ENCODE data around the gene UMOD. TPM values are rescaled to one million over a fixed set of nuclear protein-coding genes. Genes with fewer than 3 reads are reported as not detected.

The UMOD gene
- polyA plus RNA-seq: not detected

GRCh38 chr16:20352615-20353014 lies at the start of gene UMOD:
UMOD (minus strand) TSS chr16:20352715; CDS start chr16:20350737, 1,978 bp downstream.
- WGBS, 2 donors: 64 to 78% methylated on average over 2 of the region's 2 CpGs
- Histone ChIP-seq H3K27ac (ENCODE audit: low read depth in 2 of 2, low read length in 1 of 2) (no peak within 1 kb of the TSS), H3K4me1 (ENCODE audit: control insufficient read depth in 2 of 2, insufficient read depth in 2 of 2, low read length in 1 of 2) (peaks cover 0 to 6% of the 10 kb centered on the region in 2 donors), H3K36me3 (ENCODE audit: control insufficient read depth in 2 of 2, insufficient read depth in 2 of 2, low read length in 1 of 2) (no peaks in the 10 kb centered on the region), H3K4me3 (ENCODE audit: low read depth in 1 of 2, low read length in 2 of 2) (no peak within 1 kb of the TSS), H3K27me3 (ENCODE audit: control insufficient read depth in 1 of 2, insufficient read depth in 2 of 2, low read length in 2 of 2) (no peaks in the 10 kb centered on the region), H3K9me3 (ENCODE audit: control insufficient read depth in 2 of 2, insufficient read depth in 1 of 2, low read depth in 1 of 2, low read length in 1 of 2) (peaks cover 0 to 2% of the 10 kb centered on the region in 2 donors)

GRCh38 chr16:20401475-20402016 lies 49.0 kb upstream of the UMOD start:
- 60% methylated on average over 8 of the region's 8 CpGs for WGBS, 2 donors
- no peaks in the 10 kb centered on the region for H3K4me1 ChIP-seq (ENCODE audit: control insufficient read depth in 2 of 2, insufficient read depth in 2 of 2, low read length in 1 of 2)

GRCh38 chr16:20401066-20401465 lies 48.6 kb upstream of the UMOD start:
- Histone ChIP-seq H3K4me1 (ENCODE audit: control insufficient read depth in 2 of 2, insufficient read depth in 2 of 2, low read length in 1 of 2) (no peaks in the 10 kb centered on the region), H3K9me3 (ENCODE audit: control insufficient read depth in 2 of 2, insufficient read depth in 1 of 2, low read depth in 1 of 2, low read length in 1 of 2) (peaks cover 0 to 2% of the 10 kb centered on the region in 2 donors), H3K4me3 (ENCODE audit: low read depth in 1 of 2, low read length in 2 of 2) (no peak overlapping the region), H3K27me3 (ENCODE audit: control insufficient read depth in 1 of 2, insufficient read depth in 2 of 2, low read length in 2 of 2) (no peaks in the 10 kb centered on the region), H3K27ac (ENCODE audit: low read depth in 2 of 2, low read length in 1 of 2) (no peak overlapping the region), H3K36me3 (ENCODE audit: control insufficient read depth in 2 of 2, insufficient read depth in 2 of 2, low read length in 1 of 2) (no peaks in the 10 kb centered on the region)
- WGBS, 2 donors: 29 to 35% methylated on average over 2 of the region's 2 CpGs

More at GRCh38 chr16:20401475-20402016, 49.0 kb upstream of the UMOD start:
- Histone ChIP-seq H3K36me3 (ENCODE audit: control insufficient read depth in 2 of 2, insufficient read depth in 2 of 2, low read length in 1 of 2) (no peaks in the 10 kb centered on the region), H3K27ac (ENCODE audit: low read depth in 2 of 2, low read length in 1 of 2) (no peak overlapping the region), H3K9me3 (ENCODE audit: control insufficient read depth in 2 of 2, insufficient read depth in 1 of 2, low read depth in 1 of 2, low read length in 1 of 2) (peaks cover 0 to 2% of the 10 kb centered on the region in 2 donors), H3K27me3 (ENCODE audit: control insufficient read depth in 1 of 2, insufficient read depth in 2 of 2, low read length in 2 of 2) (no peaks in the 10 kb centered on the region), H3K4me3 (ENCODE audit: low read depth in 1 of 2, low read length in 2 of 2) (no peak overlapping the region)

GRCh38 chr16:20399185-20399584 lies 46.7 kb upstream of the UMOD start:
- no peak overlapping the region for H3K4me3 ChIP-seq (ENCODE audit: low read depth in 1 of 2, low read length in 2 of 2)
- no peaks in the 10 kb centered on the region for H3K4me1 ChIP-seq (ENCODE audit: control insufficient read depth in 2 of 2, insufficient read depth in 2 of 2, low read length in 1 of 2)
- H3K36me3 ChIP-seq (ENCODE audit: control insufficient read depth in 2 of 2, insufficient read depth in 2 of 2, low read length in 1 of 2): no peaks in the 10 kb centered on the region
- no peaks in the 10 kb centered on the region for H3K9me3 ChIP-seq (ENCODE audit: control insufficient read depth in 2 of 2, insufficient read depth in 1 of 2, low read depth in 1 of 2, low read length in 1 of 2)
- no peaks in the 10 kb centered on the region for H3K27me3 ChIP-seq (ENCODE audit: control insufficient read depth in 1 of 2, insufficient read depth in 2 of 2, low read length in 2 of 2)
- no peak overlapping the region for H3K27ac ChIP-seq (ENCODE audit: low read depth in 2 of 2, low read length in 1 of 2)
- 66 to 67% methylated on average over 7 of the region's 7 CpGs for WGBS, 2 donors

GRCh38 chr16:20398603-20399002 lies 46.1 kb upstream of the UMOD start:
- Histone ChIP-seq H3K9me3 (ENCODE audit: control insufficient read depth in 2 of 2, insufficient read depth in 1 of 2, low read depth in 1 of 2, low read length in 1 of 2) (no peaks in the 10 kb centered on the region), H3K4me3 (ENCODE audit: low read depth in 1 of 2, low read length in 2 of 2) (no peak overlapping the region), H3K36me3 (ENCODE audit: control insufficient read depth in 2 of 2, insufficient read depth in 2 of 2, low read length in 1 of 2) (no peaks in the 10 kb centered on the region), H3K4me1 (ENCODE audit: control insufficient read depth in 2 of 2, insufficient read depth in 2 of 2, low read length in 1 of 2) (no peaks in the 10 kb centered on the region), H3K27ac (ENCODE audit: low read depth in 2 of 2, low read length in 1 of 2) (no peak overlapping the region), H3K27me3 (ENCODE audit: control insufficient read depth in 1 of 2, insufficient read depth in 2 of 2, low read length in 2 of 2) (no peaks in the 10 kb centered on the region)
- WGBS, 2 donors: 65 to 78% methylated on average over 3 of the region's 3 CpGs

GRCh38 chr16:20397468-20398074 lies 45.1 kb upstream of the UMOD start:
- Histone ChIP-seq H3K27me3 (ENCODE audit: control insufficient read depth in 1 of 2, insufficient read depth in 2 of 2, low read length in 2 of 2) (no peaks in the 10 kb centered on the region), H3K4me3 (ENCODE audit: low read depth in 1 of 2, low read length in 2 of 2) (no peak overlapping the region), H3K9me3 (ENCODE audit: control insufficient read depth in 2 of 2, insufficient read depth in 1 of 2, low read depth in 1 of 2, low read length in 1 of 2) (no peaks in the 10 kb centered on the region), H3K4me1 (ENCODE audit: control insufficient read depth in 2 of 2, insufficient read depth in 2 of 2, low read length in 1 of 2) (no peaks in the 10 kb centered on the region), H3K36me3 (ENCODE audit: control insufficient read depth in 2 of 2, insufficient read depth in 2 of 2, low read length in 1 of 2) (no peaks in the 10 kb centered on the region), H3K27ac (ENCODE audit: low read depth in 2 of 2, low read length in 1 of 2) (no peak overlapping the region)
- 72 to 76% methylated on average over 7 of the region's 7 CpGs for WGBS, 2 donors

GRCh38 chr16:20396846-20397467 lies 44.4 kb upstream of the UMOD start:
- H3K36me3 ChIP-seq (ENCODE audit: control insufficient read depth in 2 of 2, insufficient read depth in 2 of 2, low read length in 1 of 2): no peaks in the 10 kb centered on the region
- no peak overlapping the region for H3K27ac ChIP-seq (ENCODE audit: low read depth in 2 of 2, low read length in 1 of 2)
- H3K4me1 ChIP-seq (ENCODE audit: control insufficient read depth in 2 of 2, insufficient read depth in 2 of 2, low read length in 1 of 2): no peaks in the 10 kb centered on the region
- H3K4me3 ChIP-seq (ENCODE audit: low read depth in 1 of 2, low read length in 2 of 2): no peak overlapping the region
- WGBS, 2 donors: 88 to 97% methylated on average over 7 of the region's 7 CpGs
- H3K9me3 ChIP-seq (ENCODE audit: control insufficient read depth in 2 of 2, insufficient read depth in 1 of 2, low read depth in 1 of 2, low read length in 1 of 2): no peaks in the 10 kb centered on the region
- no peaks in the 10 kb centered on the region for H3K27me3 ChIP-seq (ENCODE audit: control insufficient read depth in 1 of 2, insufficient read depth in 2 of 2, low read length in 2 of 2)

- Histone ChIP-seq H3K4me1 (ENCODE audit: control insufficient read depth in 2 of 2, insufficient read depth in 2 of 2, low read length in 1 of 2) (no peaks in the 10 kb centered on the region), H3K4me3 (ENCODE audit: low read depth in 1 of 2, low read length in 2 of 2) (no peak overlapping the region), H3K27me3 (ENCODE audit: control insufficient read depth in 1 of 2, insufficient read depth in 2 of 2, low read length in 2 of 2) (no peaks in the 10 kb centered on the region), H3K9me3 (ENCODE audit: control insufficient read depth in 2 of 2, insufficient read depth in 1 of 2, low read depth in 1 of 2, low read length in 1 of 2) (no peaks in the 10 kb centered on the region), H3K36me3 (ENCODE audit: control insufficient read depth in 2 of 2, insufficient read depth in 2 of 2, low read length in 1 of 2) (no peaks in the 10 kb centered on the region), H3K27ac (ENCODE audit: low read depth in 2 of 2, low read length in 1 of 2) (no peak overlapping the region)
- WGBS, 2 donors: 89 to 90% methylated on average over 2 of the region's 2 CpGs
These were observed 43.4 kb upstream of the UMOD start for GRCh38 chr16:20395946-20396345.

GRCh38 chr16:20393801-20394577 lies 41.5 kb upstream of the UMOD start:
- WGBS, 2 donors: 40 to 47% methylated on average over 2 of the region's 2 CpGs

More at GRCh38 chr16:20393801-20394577, 41.5 kb upstream of the UMOD start:
- no peak overlapping the region for H3K27ac ChIP-seq (ENCODE audit: low read depth in 2 of 2, low read length in 1 of 2)
- no peaks in the 10 kb centered on the region for H3K36me3 ChIP-seq (ENCODE audit: control insufficient read depth in 2 of 2, insufficient read depth in 2 of 2, low read length in 1 of 2)
- H3K9me3 ChIP-seq (ENCODE audit: control insufficient read depth in 2 of 2, insufficient read depth in 1 of 2, low read depth in 1 of 2, low read length in 1 of 2): no peaks in the 10 kb centered on the region
- H3K4me1 ChIP-seq (ENCODE audit: control insufficient read depth in 2 of 2, insufficient read depth in 2 of 2, low read length in 1 of 2): no peaks in the 10 kb centered on the region
- no peaks in the 10 kb centered on the region for H3K27me3 ChIP-seq (ENCODE audit: control insufficient read depth in 1 of 2, insufficient read depth in 2 of 2, low read length in 2 of 2)
- no peak overlapping the region for H3K4me3 ChIP-seq (ENCODE audit: low read depth in 1 of 2, low read length in 2 of 2)
